Stromal cell of bone marrow (primary cell): ENCODE measurements around the gene GNG11.
"Not testable (repeated sequence)": the region's sequence is repeated elsewhere in the genome, so short reads cannot be mapped to it uniquely, and the experiment has no call there.

Experiments used
- DNase-seq: peaks from one replicate; pipeline ENCODE4 v3.0.0-alpha.2; 2012; ENCODE audit warnings: low read depth

Gene GNG11

DNA sequence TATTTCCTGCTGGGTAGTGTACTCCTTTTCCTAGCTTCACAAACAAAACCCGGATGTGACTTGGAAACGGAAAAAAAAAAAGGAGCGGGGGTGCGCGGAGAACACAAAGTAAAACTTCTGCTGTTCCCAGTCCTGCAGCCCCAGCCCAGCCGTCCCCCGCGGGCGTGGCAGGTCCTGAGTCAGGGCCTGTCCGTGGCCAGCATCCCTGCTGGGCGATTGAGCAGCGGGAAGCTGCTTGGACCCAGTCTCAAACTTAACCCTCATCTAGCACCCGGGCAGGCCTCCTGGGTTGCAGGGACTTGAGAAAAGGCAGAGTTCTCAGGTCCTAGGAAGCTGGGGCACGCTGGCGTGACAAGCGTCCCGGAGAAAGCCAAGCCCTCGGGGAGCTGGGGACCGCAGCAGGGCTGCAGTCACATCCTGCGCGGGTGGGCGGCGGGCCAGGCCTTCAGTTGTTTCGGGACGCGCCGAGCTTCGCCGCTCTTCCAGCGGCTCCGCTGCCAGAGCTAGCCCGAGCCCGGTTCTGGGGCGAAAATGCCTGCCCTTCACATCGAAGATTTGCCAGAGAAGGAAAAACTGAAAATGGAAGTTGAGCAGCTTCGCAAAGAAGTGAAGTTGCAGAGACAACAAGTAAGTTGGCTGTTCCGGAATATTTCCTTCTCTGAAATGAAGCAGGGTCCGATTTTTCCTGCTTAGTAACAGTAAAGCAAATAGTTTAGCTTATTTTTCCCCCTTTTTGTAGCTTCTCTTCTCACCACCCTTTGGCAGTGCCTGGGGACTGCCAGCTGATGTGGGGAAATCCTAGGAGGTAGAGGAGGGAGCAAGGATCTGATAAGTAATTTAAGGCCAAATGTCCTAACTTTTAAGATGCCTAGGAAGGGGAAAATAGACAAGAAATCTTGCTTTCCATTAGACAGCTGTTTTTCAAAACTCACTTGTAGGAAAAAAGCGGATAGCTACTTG is at the start of gene GNG11:
TSS of gene GNG11 (plus strand) at position 129 of the 960 bp plus-strand sequence. CDS start at position 532, 403 bp downstream.
- DNase-seq: peak; percentile 46

DNA sequence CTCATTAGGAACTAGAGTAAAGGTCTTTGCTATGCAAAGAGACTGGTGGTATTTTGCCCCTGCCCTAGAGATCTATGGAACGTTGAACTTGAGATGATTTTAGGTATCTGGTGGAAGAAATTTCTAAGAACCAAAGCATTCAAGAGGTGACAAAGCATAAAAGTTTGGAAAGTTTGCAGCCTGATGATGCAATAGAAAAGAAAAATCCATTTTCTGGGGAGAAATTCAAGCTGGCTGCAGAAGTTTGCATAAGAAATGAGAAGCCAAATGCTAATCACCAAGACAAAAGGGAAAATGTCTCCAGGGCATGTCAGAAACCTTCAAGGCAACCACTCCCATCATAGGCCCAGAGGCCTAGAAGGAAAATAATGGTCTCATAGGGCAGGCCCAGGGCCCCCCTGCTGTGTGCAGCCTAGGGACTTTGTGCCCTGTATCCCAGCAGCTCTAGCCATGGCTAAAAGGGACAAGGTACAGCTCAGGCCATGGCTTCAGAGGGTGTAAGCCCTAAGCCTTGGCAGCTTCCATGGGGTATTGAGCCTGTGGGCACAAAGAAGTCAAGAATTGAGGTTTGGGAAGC is 47.4 kb upstream of the GNG11 start:
- no peak for DNase-seq

DNA sequence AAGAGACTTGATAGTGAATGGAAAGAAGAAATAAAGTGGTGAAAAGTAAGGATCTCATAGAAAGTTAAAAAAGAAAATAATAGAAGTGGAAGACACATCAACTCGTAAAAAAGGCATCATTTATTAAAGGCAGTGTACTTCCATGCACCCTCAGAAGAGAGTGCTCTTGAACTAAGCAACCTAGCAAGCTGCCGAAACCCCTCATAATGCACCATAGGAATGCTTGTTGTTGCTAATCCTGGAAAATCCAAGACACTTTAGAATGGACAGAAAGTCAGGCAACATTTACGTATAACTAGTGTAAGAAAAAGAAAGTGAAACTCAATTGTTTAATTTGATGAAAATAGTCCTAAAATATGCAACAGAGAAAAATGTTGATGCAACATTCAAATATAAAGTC is 43.8 kb upstream of the GNG11 start:
- no peak for DNase-seq

DNA sequence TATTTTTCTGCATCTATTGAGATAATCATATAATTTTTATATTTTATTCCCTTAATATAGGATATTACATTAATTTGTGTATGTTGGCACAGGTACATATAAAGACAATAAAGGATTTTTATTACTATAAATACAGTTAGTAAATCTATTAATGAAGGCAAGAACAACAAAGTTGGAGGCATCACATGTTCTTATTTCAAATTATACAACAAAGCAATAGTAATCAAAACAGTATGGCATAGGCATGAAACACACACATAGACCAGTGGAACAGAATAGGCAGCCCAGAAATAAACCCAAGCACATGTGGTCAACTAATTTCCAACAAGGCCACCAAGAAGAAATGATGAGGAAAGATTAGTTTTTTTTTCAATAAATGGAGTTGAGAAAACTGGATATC is 42.2 kb upstream of the GNG11 start:
- no peak for DNase-seq

DNA sequence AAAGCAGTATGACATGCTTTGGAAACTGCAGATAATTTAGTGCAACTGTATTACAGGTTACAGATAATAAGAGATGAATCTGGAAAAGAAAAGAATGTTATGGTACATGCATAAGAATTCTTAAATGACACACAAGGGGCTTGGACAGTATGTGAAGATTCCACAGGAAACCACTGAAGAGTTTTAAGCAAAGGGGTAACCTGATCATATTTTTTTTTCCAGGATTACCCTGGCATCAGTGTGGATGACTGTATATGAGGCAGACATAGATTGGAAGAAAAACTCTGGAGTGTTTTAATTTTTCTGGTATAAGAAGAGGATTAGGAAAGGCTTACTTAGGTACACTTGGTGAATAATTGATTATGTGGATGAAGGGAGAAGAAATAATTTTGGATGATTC is 39.1 kb upstream of the GNG11 start:
- no peak for DNase-seq

DNA sequence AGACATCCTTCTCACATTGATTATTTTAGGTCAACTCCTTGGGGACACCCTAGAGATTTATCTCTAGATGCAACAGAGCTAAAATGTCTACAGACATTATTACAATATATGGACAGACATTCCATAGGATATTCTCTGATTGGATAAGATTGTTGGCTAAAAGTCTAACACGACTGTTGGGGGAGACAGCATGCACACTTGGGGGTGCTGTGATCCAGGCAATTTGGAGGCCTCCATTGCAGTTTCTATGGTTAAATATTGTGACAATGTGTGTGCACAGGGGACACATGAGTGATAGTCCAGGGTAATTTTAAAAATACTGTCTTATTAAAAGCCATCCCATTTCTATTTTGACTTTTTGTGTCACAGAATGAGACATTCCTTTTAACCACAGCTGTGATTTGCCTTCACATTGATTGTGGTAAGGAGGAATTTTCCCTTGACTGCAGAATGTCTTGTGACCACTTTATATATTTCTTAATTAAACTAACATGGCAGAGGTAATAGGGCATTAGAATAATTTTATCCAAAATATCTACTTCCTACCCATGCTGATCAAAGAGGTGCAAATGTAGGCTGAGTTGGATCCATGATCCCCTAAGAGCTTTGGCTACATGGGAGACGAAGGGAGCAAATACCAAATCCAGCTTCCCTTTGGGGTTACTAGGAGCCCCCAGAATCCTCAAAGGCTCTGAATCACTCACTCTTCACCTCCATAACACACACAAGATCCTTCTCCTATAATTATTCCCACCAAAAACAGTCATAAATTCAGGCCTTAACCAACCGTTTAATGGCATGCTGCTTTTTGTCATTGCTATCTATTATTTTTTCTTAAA is 38.2 kb upstream of the GNG11 start:
- no peak for DNase-seq

DNA sequence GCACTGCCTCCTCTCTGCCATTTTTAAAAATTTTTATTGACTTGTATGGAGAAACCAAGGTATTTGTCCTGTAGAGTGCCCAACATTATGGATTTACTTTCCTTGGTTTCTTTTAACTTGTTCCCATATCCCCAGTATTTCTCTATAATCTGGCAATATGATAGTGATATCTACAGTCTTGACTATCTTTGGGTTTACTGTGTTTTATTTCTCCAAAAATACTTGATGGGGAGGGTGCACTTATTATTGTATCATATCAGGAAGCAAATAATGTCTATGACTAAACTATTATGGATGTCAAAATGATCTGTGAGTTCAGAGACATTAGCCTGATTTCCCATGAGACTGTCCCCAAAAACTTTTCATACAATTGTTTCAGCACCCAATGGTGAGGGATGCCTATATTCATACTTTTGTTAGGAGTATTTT is 37.6 kb upstream of the GNG11 start:
- DNase-seq: no peak

DNA sequence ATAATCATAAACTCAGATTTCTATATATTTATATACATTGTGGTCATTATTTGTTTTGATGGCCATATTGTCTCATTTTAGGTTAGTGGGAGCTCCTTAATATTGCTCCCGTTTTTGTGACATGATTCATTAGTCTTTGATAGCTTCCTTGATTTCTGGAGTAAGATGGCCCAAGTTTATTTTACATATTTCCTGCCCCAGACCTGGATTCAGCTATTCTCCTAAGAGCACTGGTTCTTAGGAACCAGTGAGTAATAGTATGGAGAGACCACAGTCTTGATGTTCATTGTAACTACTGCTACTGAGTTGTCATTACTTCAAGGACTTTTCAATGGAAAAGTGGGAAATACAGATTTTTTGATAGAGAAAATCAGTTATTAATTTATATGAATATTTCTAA is 37.0 kb upstream of the GNG11 start:
- DNase-seq: no peak

DNA sequence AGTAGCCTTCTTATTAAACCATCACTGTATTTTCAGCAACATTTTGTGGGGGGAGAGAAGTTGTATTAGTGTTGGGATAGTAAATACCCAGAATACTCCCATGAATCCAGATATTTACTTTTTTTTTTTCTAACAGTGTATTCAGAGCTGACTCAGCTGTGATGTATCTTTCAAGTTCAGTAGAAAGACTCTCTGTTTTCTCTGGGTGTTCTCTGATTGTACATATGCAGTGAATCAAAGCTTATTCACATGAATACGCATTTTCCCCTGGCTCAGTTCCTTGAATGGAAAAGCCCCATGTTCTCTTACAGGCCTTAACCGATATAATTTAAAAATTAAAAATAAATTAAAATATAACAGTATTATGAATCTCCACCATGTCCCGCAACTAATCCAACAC is 32.3 kb upstream of the GNG11 start:
- DNase-seq: peak; percentile 49

DNA sequence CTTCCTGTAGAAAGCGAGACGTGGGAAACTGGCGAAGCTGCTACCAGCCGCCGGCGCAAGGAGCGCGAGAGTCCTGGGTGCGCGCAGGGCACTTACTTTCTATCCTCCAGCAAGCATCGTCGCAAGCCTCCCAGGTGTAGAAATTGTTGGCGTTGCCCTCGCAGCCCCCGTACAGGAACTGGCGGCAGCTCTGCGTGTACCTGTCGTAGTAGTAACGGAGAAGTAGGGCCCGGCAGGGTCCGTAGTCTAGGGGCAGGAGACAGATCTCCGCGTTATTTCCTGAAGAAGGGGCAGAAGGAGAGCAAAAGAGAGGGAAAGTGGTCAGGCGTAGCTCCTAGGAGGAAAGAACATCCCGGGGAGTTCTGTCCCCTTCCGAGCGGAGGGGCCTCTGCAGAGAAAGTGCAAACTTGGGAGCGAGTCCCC is 31.5 kb upstream of the GNG11 start:
- no peak for DNase-seq

DNA sequence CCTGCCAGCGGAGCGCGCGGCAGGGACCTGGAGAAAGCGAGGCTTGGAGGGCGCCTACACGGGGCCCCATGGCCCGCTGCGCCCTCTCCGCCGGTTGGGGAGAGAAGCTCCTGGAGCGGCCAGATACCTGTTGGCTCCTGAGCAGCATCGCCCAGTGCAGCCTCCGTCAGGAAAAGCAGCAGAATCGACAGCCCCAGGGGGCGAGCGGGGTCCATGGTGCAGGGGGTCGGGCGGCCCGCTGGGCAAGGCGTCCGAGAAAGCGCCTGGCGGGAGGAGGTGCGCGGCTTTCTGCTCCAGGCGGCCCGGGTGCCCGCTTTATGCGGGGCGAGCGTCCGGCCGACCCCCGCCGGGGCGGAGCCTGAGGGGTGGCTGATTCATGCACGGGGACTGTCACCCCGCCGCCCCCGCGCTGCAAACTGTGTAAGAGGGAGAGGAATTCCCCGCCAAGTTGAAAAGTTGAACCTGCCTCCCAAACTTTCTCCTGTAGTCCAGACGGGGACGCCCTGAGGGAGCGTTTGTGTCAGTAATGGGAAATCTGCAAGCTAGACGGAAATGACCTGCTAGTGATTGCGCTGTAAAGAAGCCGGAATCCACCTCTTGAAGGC is 31.0 kb upstream of the GNG11 start, which contains the start of gene TFPI2:
TSS of gene TFPI2 (minus strand) at position 290 of the 605 bp plus-strand sequence. CDS start at position 215, 75 bp downstream.
- DNase-seq: peak; percentile 18

DNA sequence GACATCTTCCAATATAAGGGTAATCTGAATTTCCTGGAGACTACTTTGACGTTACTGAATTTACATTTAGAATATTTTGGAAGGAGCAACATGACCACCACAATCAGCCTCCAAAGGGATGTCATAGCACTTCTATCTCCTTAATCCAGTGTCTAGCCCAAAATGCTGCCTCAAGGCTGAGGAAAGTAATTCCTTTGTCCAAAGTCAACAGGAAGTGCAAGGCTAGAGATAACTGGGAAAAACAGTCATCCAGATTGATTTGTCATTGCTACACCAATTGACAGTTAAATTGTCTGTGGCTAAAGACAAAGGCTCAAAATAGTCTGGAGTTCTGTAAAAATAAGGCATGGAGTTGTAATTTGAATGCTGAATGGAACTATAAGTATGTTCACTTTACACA is 27.1 kb upstream of the GNG11 start:
- DNase-seq: no peak

DNA sequence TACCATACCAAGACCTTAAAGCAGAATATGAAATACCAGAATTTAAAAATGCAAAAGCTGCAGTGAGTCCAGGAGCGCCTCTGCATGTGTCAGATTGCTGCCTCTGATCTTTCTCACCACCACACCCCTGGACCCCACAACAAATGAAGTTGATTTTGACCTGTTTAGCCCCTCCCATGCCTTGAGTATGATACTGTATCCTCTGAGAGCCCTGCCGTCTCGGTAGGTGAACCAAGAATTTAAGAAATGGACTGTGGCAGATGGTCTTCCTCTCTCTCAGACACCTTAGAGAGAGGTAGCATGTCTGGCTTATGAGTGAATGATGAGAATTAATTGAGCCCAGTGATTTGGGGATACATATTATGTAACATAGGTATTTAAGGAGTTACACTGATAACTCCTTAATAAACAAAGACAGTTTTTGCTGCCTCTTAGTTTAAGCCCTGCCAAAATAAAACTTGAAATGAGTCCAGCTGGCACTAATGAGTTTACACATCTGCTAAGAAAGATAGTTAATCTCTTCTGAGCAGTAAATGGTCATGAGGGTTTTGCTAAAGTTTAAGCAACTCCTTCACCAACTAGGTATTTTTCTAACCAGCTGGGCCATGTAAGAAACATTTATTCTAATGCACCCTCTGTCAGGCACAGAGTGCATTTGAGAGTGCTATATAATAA is 26.4 kb upstream of the GNG11 start:
- DNase-seq: no peak

DNA sequence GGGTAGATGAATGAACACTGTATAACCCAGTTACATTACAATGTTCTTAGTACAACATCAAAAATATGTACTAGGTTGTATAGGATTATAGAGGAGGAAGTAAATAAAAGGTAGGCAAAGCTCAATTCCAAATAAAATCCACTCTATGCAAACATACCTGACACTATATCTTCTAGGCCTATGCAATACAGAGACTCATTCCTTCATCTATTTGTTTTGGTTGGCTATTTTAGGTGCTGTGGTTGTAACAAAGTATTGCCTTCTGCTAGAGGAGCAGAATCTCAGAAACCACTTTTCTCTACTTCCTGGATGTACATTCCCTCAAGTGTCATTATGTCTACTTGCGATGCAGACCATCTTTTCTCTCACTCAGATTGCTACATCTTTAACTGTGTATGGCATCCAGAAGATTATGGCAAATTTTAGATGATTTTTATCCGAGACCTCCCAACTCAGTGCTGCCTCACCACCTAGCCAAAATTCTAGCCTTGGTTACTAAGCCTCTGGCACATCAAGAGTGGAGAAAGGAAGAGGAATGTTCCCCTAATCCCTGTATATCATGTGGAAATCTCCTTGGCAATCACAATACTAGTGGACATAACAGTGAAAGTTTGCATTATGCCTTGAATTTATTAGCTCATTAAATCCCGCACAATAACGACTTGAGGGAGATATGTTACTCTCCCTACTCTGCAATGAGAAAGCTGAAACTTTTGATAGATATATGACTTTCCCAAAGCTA is 25.5 kb upstream of the GNG11 start:
- no peak for DNase-seq

DNA sequence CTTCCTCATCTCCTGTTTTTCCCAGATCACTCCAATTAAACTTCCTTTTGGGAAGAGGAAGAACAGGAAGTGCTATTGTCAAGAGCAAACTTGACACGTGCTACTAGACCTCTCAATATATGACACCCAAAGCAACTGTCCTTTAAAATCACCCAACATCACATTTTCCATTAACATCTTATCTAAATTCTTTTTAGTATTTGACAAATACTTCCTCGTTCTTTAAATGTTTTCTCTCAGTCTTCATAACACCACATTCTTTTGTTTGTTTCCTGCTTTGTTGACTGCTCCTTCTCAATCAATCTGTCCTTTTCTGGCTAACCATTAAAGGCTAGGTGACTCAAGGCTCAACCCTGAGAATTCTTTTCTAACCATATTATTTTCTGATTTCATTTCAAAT is 23.9 kb upstream of the GNG11 start:
- no peak for DNase-seq

DNA sequence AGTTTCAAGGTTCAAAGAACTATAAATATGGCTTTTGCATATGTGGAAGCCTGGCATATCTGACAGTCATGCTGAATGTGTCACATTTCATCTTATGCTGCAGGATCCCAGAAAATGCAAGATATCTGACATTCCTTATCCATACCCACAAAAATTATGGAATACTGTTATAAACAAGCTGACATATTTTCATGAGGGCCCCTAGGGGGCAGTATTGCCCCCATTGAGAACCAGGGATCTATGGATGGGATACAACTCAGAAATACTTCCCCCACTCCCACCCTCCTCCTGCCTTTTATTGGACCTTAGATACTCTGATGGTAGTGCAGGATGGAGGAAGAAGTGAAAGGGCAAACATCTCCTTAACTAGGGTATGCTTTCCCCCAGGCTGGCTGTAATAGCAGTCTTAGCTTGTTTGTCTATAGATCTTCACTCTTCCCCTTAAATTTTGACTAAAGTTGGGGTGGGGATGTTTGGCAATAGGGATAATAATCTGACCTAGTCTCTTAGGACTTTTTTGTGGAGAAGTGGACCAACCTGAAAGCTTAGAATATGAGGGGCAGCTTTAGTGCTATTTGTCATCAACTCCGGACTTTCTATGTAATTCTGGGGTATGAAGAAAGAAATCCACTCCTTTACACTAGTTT is 18.6 kb upstream of the GNG11 start:
- no peak for DNase-seq

DNA sequence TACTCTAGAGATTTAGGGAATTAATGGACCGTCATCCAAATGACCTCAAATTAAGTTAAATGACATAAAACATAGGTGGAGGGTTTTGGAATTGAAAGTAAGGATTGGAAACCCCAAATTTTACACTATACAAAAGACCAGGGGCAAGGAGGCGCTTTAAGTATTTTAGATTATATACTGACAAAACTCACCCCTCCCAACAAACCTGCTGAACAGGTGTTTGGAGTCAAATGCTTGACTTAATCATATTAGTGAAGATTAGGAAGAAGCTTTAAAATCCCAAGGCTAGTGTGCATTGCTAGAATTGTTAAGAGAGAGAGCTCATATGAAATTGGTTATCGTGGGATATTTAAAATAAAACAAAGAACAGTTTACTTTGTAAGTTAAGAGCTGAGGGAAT is 15.3 kb upstream of the GNG11 start, which contains the start of gene GNGT1:
TSS of gene GNGT1 (plus strand) at position 301 of the 400 bp plus-strand sequence. CDS start 180 bp downstream, outside the sequence.
- no peak for DNase-seq

DNA sequence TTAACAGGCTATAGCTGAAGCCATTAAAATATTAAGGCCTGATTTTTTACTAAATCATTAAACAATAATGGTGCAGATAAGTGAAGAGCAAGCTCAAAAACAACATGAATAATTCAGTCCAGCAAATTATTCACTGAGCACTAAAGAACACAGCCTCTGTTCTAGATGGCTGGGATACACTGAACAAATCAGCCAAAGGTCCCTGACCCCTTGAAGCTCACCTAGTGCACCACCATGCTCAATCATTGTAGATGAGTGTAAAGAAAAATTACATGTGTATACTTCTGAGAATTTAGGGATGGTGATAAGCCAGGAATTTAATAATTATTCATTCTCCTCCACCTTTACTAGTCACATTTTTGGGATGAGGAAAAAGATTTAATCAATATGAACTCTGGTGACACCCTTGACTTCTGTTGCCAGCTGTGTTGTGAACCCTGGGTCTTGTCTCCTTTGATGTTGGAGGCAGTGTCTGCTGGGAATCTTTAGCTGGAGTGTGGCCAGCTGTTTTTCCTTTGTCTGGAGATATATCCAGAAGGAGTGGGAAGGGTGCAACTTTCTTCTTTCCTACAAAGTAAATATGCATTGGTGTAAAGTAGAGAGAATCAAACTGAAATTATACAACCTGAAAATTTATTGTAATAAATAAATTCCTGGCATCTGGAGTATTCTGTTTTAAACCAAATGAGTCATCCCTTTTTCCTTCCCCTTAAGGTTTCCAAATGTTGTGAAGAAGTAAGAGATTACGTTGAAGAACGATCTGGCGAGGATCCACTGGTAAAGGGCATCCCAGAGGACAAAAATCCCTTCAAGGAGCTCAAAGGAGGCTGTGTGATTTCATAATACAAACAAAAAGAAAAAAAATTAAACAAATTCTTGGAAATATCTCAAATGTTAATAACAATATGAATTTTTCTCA is 11.2 kb upstream of the GNG11 start:
- DNase-seq: peak; percentile 67

DNA sequence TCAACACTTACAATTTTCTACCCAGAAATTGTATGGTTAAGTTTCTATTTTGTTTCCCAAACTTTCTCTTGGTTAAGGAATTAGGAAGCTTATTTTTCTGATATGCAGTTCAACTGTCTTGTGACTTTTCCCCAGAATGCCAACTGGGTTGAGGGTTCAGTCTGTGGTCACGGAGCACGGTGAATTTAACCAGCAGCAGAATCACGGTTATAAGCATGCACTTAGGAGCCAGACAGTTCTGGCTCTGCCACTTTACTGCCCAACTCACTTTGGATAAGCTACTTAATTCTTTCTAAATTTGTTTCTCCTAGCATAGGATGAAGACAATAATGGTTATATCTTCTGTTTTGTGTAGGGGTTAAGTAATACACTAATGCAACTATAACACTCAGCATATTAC is 10.3 kb upstream of the GNG11 start:
- DNase-seq: not testable (repeated sequence)
